K562 (cell line): ENCODE results near the gene SHISA5. TPM values are rescaled to one million over a fixed set of nuclear protein-coding genes. Genes with fewer than 3 reads are reported as not detected.

ENCODE experiments used
- BRF1 ChIP-seq: IDR thresholded peaks from 3 replicates; pipeline ENCODE4 v1.6.1; 2011; ENCODE audit warnings: borderline replicate concordance, mild to moderate bottlenecking; ENCODE audit not compliant: insufficient read length; ENCODE audit errors: extremely low read depth
- CBFA2T2 ChIP-seq: fragments of 450-650 bp; conservative IDR thresholded peaks from 2 replicates; pipeline ENCODE4 v1.6.1; 2017; ENCODE audit warnings: mild to moderate bottlenecking
- DDX20 ChIP-seq: fragments of 450-650 bp; IDR thresholded peaks from 2 replicates; pipeline ENCODE4 v1.6.1; 2016; ENCODE audit warnings: missing genetic modification characterization, low read depth, mild to moderate bottlenecking, missing compliant biosample characterization, moderate library complexity
- ELF4 ChIP-seq: fragments of 450-650 bp; formaldehyde crosslinking; IDR thresholded peaks from 2 replicates; pipeline ENCODE4 v1.4.0; 2022; ENCODE audit warnings: missing genetic modification characterization
- ESRRA ChIP-seq: fragments of 450-650 bp; IDR thresholded peaks from 2 replicates; pipeline ENCODE4 v1.6.1; 2014; ENCODE audit warnings: low read depth, mild to moderate bottlenecking, moderate library complexity, borderline replicate concordance
- POLR2G ChIP-seq: fragments of 200-400 bp; formaldehyde crosslinking; IDR thresholded peaks from 2 replicates; pipeline ENCODE4 v1.6.1; 2017; ENCODE audit warnings: low read depth, mild to moderate bottlenecking, antibody characterized with exemption, low read length, moderate library complexity
- RAD51 ChIP-seq: fragments of 450-650 bp; IDR thresholded peaks from 2 replicates; pipeline ENCODE4 v1.7.1; 2016; ENCODE audit warnings: low read depth, mild to moderate bottlenecking, borderline replicate concordance
- TCFL5 ChIP-seq: fragments of 250-450 bp; sonication (Bioruptor Pico); conservative IDR thresholded peaks from 2 replicates; pipeline ENCODE4 v1.6.1; 2021; ENCODE audit warnings: mild to moderate bottlenecking, moderate library complexity, matching md5 sums
- ZNF589 ChIP-seq: fragments of 200-800 bp; sonication (Bioruptor generic); IDR thresholded peaks from 2 replicates; pipeline ENCODE4 v1.6.1; 2016; ENCODE audit warnings: low read depth, missing genetic modification characterization, missing compliant biosample characterization
- ZNF75A ChIP-seq: fragments of 450-650 bp; formaldehyde crosslinking; IDR thresholded peaks from 2 replicates; pipeline ENCODE4 v1.4.0; 2020; ENCODE audit warnings: mild to moderate bottlenecking
- ZNF780A ChIP-seq: fragments of 250-450 bp; sonication (Bioruptor Pico); IDR thresholded peaks from 2 replicates; pipeline ENCODE4 v1.5.0; 2021; ENCODE audit warnings: mild to moderate bottlenecking
- polyA plus RNA-seq, 8 experiments: library from polyadenylated mRNA; depleted of rRNA in 4 of 8; stranded (reverse) in 5 of 8; unstranded in 3 of 8; fragments of >200 nt; fragmentation: Nextera tagmentation in 2 of 8; fragmentation: Illumina TruSeq in 1 of 8; extraction: Ambion mirVana in 2 of 8; extraction: Trizol in 1 of 8; gene quantifications; 2 replicates each; pipeline versions ENCODE4 v1.2.1 to v1.2.3, GENCODE V29; 2011 to 2014; ENCODE audit warnings: inconsistent platforms in 1 of 8, missing spikeins in 1 of 8
- total RNA-seq, 7 experiments: library from RNA; depleted of rRNA in 6 of 7; stranded (reverse); fragments of >200 nt in 6 of 7; fragmentation: Illumina TruSeq in 2 of 7; extraction: Trizol in 2 of 7; gene quantifications; 2 replicates each; pipeline versions ENCODE4 v1.2.1 to v1.2.3, GENCODE V29; 2011 to 2021; ENCODE audit warnings: low replicate concordance in 1 of 7
- TF ChIP-seq, protein P1 (sequence below): fragments of 450-650 bp; formaldehyde crosslinking; IDR thresholded peaks from 2 replicates; pipeline ENCODE4 v1.4.0; 2020; ENCODE audit warnings: mild to moderate bottlenecking, mixed read lengths
- TF ChIP-seq, protein P2 (sequence below): fragments of 250-450 bp; sonication (Bioruptor Pico); IDR thresholded peaks from 2 replicates; pipeline ENCODE4 v1.8.0; 2022; ENCODE audit warnings: moderate library complexity, mild to moderate bottlenecking, inconsistent platforms
- TF ChIP-seq, protein P3 (sequence below): sonication (generic); formaldehyde crosslinking; IDR thresholded peaks from 2 replicates; pipeline ENCODE4 v1.9.0; 2022; ENCODE audit warnings: mild to moderate bottlenecking, missing genetic modification reagents
- TF ChIP-seq, protein P4 (sequence below): sonication (generic); formaldehyde crosslinking; IDR thresholded peaks from 2 replicates; pipeline ENCODE4 v1.5.0; 2020; ENCODE audit warnings: missing genetic modification reagents

Gene SHISA5
- total and polyA plus RNA-seq, 9 of the 15 experiments (the other 6 are each of a cell fraction or from before 2014, with no cell fraction given): 8.4 to 85.8 (median 56.1) TPM

DNA sequence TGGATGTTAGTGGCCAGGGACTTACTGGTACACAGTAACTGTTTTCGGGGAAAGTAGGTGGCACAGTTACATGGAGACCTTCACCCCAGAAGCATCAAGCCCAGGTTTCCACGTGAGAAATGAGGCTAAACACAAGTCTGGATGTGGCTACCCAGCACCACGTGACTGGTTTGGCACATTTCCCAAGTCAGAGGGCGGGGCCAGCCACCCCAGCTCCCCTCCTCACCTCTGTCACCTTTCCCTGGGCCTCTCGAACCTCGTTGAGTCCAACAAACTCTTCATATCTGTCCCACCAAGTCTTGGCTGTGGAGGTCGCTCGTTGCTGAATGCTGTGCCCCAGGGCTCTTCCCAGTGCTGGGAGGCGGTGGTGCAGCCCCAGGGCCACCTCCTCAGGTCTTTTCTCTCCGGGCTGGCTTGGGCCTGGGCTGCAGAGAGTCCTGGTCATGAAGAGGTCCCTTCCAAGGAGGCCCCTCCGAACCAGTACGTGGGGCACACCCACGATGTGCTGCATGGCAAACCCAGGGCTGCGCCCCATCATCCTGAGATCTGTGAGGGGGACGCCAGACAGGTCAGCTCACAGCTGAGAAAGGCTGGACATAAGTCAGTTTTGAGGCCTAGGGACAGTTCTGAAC lies 69.3 kb downstream of the SHISA5 start (continued):
- TF ChIP-seq POLR2G (no peak), ZNF780A (CRISPR knock-in tag) (no peak), CBFA2T2 (peak; percentile 30; the same call in 1 of the 2 replicates), RAD51 (peak; percentile 80), ZNF75A (CRISPR knock-in tag) (no peak), ZNF589 (CRISPR knock-in tag) (no peak), ESRRA (no peak), BRF1 (no peak), ELF4 (CRISPR knock-in tag) (no peak), TCFL5 (CRISPR knock-in tag) (no peak), DDX20 (tag) (no peak)
- TF ChIP-seq, protein P1, sequence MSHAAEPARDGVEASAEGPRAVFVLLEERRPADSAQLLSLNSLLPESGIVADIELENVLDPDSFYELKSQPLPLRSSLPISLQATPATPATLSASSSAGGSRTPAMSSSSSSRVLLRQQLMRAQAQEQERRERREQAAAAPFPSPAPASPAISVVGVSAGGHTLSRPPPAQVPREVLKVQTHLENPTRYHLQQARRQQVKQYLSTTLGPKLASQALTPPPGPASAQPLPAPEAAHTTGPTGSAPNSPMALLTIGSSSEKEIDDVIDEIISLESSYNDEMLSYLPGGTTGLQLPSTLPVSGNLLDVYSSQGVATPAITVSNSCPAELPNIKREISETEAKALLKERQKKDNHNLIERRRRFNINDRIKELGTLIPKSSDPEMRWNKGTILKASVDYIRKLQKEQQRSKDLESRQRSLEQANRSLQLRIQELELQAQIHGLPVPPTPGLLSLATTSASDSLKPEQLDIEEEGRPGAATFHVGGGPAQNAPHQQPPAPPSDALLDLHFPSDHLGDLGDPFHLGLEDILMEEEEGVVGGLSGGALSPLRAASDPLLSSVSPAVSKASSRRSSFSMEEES: peak; percentile 83
- TF ChIP-seq, protein P2, sequence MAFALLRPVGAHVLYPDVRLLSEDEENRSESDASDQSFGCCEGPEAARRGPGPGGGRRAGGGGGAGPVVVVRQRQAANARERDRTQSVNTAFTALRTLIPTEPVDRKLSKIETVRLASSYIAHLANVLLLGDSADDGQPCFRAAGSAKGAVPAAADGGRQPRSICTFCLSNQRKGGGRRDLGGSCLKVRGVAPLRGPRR (CRISPR knock-in tag): no peak
- TF ChIP-seq, protein P3, sequence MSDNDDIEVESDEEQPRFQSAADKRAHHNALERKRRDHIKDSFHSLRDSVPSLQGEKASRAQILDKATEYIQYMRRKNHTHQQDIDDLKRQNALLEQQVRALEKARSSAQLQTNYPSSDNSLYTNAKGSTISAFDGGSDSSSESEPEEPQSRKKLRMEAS: 0 out of 2 replicates have a peak, but pooled peaks have one; percentile 12
- TF ChIP-seq, protein P4, sequence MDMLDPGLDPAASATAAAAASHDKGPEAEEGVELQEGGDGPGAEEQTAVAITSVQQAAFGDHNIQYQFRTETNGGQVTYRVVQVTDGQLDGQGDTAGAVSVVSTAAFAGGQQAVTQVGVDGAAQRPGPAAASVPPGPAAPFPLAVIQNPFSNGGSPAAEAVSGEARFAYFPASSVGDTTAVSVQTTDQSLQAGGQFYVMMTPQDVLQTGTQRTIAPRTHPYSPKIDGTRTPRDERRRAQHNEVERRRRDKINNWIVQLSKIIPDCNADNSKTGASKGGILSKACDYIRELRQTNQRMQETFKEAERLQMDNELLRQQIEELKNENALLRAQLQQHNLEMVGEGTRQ (CRISPR knock-in tag): peak; percentile 88
